AG20443 (cell line): ENCODE measurements around the gene ABHD2.
"Not testable (repeated sequence)": the region's sequence is repeated elsewhere in the genome, so short reads cannot be mapped to it uniquely, and the experiment has no call there.

Source experiments
- DNase-seq: peaks from one replicate; pipeline ENCODE4 v3.0.0; 2012; ENCODE audit warnings: low spot score, mixed read lengths

The ABHD2 gene, protein sequence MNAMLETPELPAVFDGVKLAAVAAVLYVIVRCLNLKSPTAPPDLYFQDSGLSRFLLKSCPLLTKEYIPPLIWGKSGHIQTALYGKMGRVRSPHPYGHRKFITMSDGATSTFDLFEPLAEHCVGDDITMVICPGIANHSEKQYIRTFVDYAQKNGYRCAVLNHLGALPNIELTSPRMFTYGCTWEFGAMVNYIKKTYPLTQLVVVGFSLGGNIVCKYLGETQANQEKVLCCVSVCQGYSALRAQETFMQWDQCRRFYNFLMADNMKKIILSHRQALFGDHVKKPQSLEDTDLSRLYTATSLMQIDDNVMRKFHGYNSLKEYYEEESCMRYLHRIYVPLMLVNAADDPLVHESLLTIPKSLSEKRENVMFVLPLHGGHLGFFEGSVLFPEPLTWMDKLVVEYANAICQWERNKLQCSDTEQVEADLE

GRCh38 chr15:89087830-89088604, at the start of gene ABHD2:
ABHD2 (plus strand) TSS chr15:89088456; CDS start chr15:89116328, 27,872 bp downstream.
- DNase-seq = peak; percentile 96

- no peak for DNase-seq
These were observed 49.1 kb upstream of the ABHD2 start for GRCh38 chr15:89039142-89039541.

DNA sequence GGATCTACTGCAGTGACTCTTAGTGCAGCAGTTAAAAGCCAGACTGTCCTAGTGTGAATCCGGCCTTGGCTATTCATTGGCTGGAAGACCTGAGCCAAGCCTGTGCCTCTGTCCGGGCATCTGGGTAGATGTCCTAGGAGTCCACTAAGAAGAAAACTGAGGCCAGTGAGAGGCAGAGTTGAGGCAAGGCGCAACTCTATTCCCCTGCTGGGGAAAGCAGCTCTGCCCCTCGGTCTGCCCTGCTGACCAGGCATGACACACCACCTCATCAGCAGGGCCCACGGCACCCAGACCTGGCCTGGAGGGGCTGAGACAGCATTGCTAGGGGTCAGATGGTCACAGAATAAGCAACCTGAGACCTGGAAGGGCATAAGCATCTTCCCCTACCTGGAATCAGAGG, 46.7 kb upstream of the ABHD2 start:
- DNase-seq = no peak

GRCh38 chr15:89042387-89042786, 45.9 kb upstream of the ABHD2 start:
- DNase-seq = no peak

- DNase-seq = no peak
These were observed 44.9 kb upstream of the ABHD2 start for GRCh38 chr15:89043031-89044002.

GRCh38 chr15:89049016-89049666, 39.1 kb upstream of the ABHD2 start:
- not testable (repeated sequence) for DNase-seq

- DNase-seq = peak; percentile 86
These were observed 36.4 kb upstream of the ABHD2 start for GRCh38 chr15:89051875-89052274.

DNA sequence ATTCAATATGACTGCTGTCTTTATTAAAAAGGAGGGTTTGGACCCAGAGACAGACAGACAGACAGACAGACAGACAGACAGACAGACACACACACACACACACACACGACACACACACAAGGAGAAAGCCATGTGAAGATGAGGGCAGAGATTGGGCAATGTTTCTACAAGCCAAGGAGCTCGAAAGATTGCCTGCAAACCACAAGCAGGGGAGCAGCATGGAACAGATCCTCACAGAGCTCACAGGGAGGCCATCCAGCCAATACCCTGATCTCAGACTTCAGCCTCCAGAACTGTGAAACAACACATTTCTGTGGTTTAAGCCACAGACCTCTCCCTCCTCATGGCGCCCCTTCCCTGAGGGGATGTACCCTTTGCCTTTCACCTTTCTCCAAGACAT, 35.8 kb upstream of the ABHD2 start:
- peak; percentile 88 for DNase-seq

DNA sequence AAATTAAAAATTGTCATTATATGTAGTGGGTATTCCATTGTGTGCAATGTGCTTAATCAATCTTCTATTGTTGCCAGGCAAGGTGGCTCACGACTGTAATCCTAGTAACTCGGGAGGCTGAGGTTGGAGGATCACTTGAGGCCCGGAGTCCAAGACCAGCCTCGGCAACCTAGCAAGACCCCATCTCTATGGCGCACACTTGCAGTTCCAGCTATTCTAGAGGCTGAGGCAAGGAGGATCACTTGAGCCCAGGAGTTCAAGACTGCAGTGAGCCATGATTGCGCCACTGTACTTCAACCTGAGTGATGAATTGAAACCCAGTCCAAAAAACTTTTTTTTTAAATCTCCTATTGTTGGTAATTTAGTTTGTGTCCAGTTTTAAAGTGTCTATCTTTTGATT, 33.4 kb upstream of the ABHD2 start:
- no peak for DNase-seq

DNA sequence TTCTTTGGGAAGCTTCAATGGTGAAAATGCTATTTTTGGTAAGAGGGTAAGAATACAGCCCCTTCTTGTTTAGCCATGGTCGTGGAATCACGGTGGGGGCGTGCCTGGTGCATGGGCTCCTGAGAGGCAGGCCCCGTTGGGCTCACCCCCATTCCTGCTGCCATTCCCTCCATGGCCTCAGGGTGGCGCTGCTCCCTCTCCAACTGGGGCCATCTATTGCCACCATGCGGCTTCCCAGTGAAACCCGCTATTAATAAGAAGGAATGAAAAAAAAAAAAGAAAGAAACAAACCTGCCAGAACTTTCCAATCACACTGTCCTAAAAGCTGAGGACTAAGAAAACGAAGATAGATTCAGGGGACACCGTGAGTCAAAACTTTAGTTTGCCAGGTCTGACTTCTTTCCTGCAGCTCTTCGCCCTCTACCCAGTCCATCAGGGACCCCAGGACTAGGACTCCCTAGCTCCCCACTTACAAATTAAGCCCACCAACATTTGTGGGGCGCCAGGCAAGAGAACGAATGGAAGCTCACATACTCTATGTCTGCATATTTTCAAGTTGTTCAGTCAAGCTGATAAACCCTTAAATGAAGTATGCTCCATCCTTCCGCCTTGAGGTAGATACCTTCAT, 30.6 kb upstream of the ABHD2 start:
- peak; percentile 88 for DNase-seq

DNA sequence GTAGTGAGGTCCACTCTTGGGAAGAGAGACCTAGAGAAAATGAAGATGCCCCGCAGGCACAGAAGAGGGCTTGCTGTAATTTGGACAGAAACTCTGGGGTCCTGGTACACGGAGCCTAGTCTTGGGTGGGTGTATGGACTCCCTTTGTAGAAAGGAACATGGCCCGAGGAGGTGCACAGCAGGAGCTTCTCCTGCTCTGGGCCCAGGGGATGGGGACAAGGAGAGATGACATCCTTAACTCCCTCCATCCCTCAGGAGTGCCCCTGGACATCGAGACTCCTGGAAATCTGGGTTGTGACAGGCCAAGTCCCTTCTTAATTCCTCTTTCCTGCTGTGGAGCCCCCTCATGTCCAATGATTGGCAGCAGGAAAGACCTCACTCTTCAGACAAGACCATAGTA, 29.9 kb upstream of the ABHD2 start:
- DNase-seq = no peak

DNA sequence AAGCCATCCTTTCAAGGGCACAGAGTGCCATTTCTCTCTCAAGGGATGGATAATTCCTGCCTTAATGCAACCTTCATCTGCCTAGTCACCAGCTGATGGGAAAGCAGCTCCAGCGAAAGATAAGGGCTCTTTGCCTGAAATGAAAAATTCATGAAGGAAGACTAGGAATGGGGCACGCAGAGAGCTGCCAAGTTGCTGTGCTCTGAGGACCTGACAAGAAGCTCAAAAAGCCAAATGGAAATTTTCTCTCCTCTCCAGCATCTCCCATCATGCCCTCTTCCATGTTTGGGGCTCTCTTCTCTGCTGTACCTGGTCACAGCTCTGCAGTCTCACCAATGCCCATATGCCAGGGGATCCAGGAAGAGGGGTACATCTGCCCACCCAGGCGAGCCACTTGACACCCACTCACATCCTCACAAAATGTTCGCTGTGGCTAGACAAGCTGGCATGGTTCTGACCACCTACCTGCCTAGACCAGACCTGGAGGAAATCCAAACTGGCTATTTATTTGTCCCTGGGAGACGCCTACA, 29.3 kb upstream of the ABHD2 start:
- DNase-seq = no peak

DNA sequence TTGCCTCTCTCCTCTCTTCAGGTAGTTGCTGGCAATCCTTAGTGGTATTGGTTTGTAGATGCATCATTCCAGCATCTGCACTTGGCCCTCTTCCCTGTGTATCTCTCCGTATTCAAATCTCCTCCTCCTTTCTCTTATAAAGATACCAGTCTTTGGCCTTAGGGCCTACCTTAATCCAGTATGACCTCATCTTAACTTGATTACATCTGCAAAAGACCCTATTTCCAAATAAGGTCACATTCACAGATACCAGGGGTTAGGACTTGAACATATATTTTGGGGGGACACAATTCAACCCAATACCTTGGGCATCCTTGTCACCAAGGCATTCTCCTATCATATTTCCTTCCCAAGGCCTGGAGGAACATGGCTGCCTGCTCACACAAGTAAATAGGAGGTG, 22.0 kb upstream of the ABHD2 start:
- DNase-seq = no peak

- DNase-seq = no peak
These were observed 20.5 kb upstream of the ABHD2 start for GRCh38 chr15:89067751-89068150.

- peak; percentile 84 for DNase-seq
These were observed 19.9 kb upstream of the ABHD2 start for GRCh38 chr15:89068325-89068784.

DNA sequence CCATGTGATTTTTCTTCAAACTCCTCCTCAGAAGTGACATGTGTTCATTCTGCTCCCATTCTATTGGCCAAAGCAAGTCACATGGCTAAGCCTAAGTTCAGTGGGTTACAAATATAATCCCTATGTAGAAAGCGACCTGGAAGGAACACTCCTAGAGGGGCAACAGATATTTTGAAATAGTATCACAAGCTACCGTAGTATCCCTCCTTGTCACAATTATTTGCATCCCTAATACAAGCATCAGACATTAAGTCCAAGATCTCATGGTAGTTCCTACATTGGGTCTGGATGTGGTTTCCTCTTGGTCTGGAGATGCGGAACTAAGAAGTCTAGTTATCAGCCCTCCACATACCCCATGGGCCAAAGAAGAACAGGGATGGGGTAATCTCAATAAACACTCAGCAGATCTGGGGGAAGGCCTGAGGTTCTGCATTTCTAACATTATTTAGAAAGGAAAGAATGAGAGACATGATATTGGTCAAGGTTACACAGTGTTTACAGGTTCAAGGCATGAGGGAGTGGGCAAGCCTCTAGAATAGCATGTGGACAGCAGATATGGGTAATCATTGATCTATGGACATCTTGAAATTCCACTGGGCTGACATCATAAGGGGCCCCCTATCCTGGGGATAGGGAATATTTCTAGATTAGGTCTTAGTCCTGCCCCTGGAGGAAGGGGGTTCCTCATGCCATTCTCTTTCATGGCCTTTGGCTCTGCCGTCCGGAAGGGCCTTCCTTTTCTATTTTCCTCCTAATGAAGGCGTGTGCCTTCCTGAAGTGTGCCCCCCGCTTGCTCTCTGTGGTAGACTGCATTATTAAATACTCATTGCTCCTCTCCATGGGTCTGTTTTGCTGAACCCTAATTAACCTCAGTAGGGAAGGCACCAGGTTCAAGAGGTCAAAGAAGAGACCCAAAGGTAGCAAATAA, 17.8 kb upstream of the ABHD2 start:
- DNase-seq = no peak

- DNase-seq = no peak
These were observed 16.8 kb upstream of the ABHD2 start for GRCh38 chr15:89071471-89071870.

GRCh38 chr15:89072277-89072869, 15.9 kb upstream of the ABHD2 start:
- DNase-seq = no peak

DNA sequence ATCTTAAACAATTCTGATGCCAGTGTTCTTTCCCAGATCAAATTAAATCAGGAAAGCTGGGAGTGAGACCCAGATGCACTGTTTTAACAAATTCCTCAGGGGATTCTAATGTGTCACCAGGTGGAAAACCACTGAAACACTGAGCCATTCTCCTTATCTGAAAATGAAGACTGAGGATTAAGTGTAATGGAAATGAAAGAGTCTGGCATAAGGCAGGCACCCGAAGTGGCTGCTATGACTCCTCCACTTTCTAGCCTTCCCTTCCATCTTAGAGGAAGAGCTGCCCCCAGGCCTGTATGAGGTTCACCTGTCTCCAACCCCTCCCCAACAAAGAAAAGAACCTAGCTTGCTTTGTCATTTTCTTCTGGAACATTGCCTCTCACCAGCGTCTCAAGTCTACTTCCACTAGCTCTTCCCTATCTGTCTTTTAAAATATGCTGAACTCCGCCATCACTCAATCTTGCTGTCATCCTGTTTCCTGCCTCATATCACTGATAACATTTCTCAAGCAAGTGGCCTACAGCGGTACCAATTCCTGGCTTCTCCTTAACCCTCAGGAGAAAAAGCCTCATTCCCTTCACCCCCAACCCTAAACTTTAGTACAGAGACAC, 13.7 kb upstream of the ABHD2 start:
- no peak for DNase-seq
